WTC11 (cell line): ENCODE results near the gene USP13.

Experiments
- GABPB1 ChIP-seq: sonication (generic); formaldehyde crosslinking; IDR thresholded peaks from 2 replicates; pipeline ENCODE4 v1.8.1; 2023; ENCODE audit warnings: mild to moderate bottlenecking, missing genetic modification reagents
- PRRX2 ChIP-seq: fragments of 250-450 bp; sonication (Bioruptor Pico); IDR thresholded peaks from 2 replicates; pipeline ENCODE4 v1.8.0; 2021; ENCODE audit warnings: mild to moderate bottlenecking
- TEAD1 ChIP-seq: sonication (generic); formaldehyde crosslinking; IDR thresholded peaks from 2 replicates; pipeline ENCODE4 v1.8.0; 2022; ENCODE audit warnings: mild to moderate bottlenecking, missing genetic modification reagents
- ZBTB21 ChIP-seq: sonication (generic); formaldehyde crosslinking; IDR thresholded peaks from 2 replicates; pipeline ENCODE4 v1.8.1; 2023; ENCODE audit warnings: mild to moderate bottlenecking, missing genetic modification reagents, borderline replicate concordance
- TF ChIP-seq, protein P1 (sequence below): sonication (generic); formaldehyde crosslinking; conservative IDR thresholded peaks from 2 replicates; pipeline ENCODE4 v1.8.1; 2023; ENCODE audit warnings: mild to moderate bottlenecking, low read depth, missing genetic modification reagents, moderate library complexity
- TF ChIP-seq, protein P2 (sequence below): fragments of 200-600 bp; IDR thresholded peaks from 2 replicates; pipeline ENCODE4 v1.8.0; 2022; ENCODE audit warnings: antibody characterized with exemption
- TF ChIP-seq, protein P3 (sequence below): sonication (generic); formaldehyde crosslinking; IDR thresholded peaks from 2 replicates; pipeline ENCODE4 v1.8.1; 2023; ENCODE audit warnings: mild to moderate bottlenecking, moderate library complexity, missing genetic modification reagents
- TF ChIP-seq, protein P4 (sequence below): sonication (generic); formaldehyde crosslinking; IDR thresholded peaks from 2 replicates; pipeline ENCODE4 v1.8.0; 2022; ENCODE audit warnings: mild to moderate bottlenecking, missing genetic modification reagents

DNA sequence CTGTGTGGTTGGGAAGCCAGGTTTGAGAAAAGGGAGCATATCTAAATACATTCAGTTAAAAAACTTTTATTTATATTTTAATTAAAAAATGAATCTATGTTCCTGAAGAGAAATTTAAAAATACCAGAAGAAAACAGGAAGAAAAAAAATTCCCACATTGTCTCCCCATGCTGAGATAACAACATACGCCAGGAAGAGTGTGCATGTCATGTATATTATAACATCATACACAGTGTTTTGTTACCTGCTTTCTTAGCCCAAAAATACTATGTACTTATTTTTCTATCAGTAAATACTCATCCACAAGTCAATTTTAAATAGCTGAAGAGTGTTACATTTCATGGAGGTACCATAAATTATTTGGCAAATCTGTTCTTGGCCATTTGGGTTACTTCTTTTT, 18.5 kb downstream of the USP13 start:
- TF ChIP-seq, protein P1, sequence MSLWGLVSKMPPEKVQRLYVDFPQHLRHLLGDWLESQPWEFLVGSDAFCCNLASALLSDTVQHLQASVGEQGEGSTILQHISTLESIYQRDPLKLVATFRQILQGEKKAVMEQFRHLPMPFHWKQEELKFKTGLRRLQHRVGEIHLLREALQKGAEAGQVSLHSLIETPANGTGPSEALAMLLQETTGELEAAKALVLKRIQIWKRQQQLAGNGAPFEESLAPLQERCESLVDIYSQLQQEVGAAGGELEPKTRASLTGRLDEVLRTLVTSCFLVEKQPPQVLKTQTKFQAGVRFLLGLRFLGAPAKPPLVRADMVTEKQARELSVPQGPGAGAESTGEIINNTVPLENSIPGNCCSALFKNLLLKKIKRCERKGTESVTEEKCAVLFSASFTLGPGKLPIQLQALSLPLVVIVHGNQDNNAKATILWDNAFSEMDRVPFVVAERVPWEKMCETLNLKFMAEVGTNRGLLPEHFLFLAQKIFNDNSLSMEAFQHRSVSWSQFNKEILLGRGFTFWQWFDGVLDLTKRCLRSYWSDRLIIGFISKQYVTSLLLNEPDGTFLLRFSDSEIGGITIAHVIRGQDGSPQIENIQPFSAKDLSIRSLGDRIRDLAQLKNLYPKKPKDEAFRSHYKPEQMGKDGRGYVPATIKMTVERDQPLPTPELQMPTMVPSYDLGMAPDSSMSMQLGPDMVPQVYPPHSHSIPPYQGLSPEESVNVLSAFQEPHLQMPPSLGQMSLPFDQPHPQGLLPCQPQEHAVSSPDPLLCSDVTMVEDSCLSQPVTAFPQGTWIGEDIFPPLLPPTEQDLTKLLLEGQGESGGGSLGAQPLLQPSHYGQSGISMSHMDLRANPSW (CRISPR knock-in tag) = no peak
- TF ChIP-seq, protein P2, sequence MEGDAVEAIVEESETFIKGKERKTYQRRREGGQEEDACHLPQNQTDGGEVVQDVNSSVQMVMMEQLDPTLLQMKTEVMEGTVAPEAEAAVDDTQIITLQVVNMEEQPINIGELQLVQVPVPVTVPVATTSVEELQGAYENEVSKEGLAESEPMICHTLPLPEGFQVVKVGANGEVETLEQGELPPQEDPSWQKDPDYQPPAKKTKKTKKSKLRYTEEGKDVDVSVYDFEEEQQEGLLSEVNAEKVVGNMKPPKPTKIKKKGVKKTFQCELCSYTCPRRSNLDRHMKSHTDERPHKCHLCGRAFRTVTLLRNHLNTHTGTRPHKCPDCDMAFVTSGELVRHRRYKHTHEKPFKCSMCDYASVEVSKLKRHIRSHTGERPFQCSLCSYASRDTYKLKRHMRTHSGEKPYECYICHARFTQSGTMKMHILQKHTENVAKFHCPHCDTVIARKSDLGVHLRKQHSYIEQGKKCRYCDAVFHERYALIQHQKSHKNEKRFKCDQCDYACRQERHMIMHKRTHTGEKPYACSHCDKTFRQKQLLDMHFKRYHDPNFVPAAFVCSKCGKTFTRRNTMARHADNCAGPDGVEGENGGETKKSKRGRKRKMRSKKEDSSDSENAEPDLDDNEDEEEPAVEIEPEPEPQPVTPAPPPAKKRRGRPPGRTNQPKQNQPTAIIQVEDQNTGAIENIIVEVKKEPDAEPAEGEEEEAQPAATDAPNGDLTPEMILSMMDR = no peak
- TF ChIP-seq, protein P3, sequence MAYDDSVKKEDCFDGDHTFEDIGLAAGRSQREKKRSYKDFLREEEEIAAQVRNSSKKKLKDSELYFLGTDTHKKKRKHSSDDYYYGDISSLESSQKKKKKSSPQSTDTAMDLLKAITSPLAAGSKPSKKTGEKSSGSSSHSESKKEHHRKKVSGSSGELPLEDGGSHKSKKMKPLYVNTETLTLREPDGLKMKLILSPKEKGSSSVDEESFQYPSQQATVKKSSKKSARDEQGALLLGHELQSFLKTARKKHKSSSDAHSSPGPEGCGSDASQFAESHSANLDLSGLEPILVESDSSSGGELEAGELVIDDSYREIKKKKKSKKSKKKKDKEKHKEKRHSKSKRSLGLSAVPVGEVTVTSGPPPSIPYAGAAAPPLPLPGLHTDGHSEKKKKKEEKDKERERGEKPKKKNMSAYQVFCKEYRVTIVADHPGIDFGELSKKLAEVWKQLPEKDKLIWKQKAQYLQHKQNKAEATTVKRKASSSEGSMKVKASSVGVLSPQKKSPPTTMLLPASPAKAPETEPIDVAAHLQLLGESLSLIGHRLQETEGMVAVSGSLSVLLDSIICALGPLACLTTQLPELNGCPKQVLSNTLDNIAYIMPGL (CRISPR knock-in tag) = no peak
- TF ChIP-seq, protein P4, sequence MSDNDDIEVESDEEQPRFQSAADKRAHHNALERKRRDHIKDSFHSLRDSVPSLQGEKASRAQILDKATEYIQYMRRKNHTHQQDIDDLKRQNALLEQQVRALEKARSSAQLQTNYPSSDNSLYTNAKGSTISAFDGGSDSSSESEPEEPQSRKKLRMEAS (CRISPR knock-in tag) = no peak
- TF ChIP-seq PRRX2 (CRISPR knock-in tag) = no peak
- TF ChIP-seq TEAD1 (CRISPR knock-in tag) = no peak
- TF ChIP-seq GABPB1 = no peak
- no peak for TF ChIP-seq ZBTB21
